C4-2B (cell line): ENCODE results near the gene PNPLA5.

ENCODE experiments used
- H3K27ac ChIP-seq: fragments of 450-650 bp; 2 replicates; pipeline ENCODE4 v1.5.1; 2017
- CTCF ChIP-seq: fragments of 450-650 bp; conservative IDR thresholded peaks from 2 replicates; pipeline ENCODE4 v1.5.1; 2017; ENCODE audit warnings: mild to moderate bottlenecking
- ZFX ChIP-seq: fragments of 450-650 bp; IDR thresholded peaks from 2 replicates; pipeline ENCODE4 v1.6.1; 2017

Gene PNPLA5

DNA sequence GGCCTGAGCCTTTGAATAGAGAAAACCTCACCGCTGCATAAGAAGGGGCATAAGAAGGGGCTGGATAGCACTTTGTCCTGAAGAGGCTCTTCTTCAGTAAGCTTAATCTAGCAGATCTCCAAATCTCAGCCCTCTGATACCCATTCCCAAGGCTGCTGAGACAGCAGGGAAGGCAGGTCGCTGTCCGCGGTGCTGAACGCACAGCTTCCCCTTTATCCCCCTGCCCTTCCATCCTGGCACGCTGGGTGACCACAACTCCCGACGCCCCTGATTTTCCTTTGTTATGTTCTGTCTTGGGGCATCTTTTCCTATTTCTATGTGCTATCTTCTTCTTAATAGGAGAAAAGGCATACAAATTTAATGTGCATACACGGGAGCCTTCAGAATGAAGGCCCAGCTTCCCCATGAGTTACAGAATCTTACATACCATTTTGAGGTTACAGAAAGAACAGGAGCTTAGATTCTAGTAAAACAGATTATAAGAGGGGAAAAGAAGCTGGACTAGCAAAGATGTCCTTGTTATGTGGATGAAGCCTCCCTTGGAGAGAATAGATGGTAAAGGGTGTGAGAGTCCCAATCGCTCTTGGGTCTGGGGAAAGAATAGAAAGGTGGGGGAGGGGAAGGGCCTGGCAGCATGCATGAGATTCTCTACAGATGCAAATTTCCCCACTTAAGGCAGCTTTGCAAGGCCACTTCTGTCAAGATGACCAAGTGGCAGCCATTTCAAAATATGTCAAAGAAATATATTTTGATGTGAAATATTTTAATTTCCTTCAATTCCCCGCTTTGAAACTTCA is 23.8 kb downstream of the PNPLA5 start:
- H3K27ac ChIP-seq, result no peak overlapping the region
- TF ChIP-seq CTCF, result no peak
- no peak for TF ChIP-seq ZFX

DNA sequence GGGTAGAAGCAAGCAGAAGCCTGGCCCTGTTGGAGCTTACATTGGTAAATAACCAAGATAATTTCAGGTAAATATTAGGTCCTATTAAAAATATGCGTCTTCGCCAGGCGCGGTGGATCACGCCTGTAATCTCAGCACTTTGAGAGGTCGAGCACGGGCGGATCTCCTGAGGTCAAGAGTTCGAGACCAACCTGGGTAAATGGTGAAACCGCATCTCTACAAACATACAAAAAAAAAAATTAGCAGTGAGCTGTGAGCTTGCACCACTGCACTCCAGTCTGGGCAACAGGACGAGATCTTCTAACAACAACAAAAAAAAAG is 29.0 kb downstream of the PNPLA5 start:
- TF ChIP-seq CTCF, result no peak
- no peak for TF ChIP-seq ZFX
- no peak overlapping the region for H3K27ac ChIP-seq

DNA sequence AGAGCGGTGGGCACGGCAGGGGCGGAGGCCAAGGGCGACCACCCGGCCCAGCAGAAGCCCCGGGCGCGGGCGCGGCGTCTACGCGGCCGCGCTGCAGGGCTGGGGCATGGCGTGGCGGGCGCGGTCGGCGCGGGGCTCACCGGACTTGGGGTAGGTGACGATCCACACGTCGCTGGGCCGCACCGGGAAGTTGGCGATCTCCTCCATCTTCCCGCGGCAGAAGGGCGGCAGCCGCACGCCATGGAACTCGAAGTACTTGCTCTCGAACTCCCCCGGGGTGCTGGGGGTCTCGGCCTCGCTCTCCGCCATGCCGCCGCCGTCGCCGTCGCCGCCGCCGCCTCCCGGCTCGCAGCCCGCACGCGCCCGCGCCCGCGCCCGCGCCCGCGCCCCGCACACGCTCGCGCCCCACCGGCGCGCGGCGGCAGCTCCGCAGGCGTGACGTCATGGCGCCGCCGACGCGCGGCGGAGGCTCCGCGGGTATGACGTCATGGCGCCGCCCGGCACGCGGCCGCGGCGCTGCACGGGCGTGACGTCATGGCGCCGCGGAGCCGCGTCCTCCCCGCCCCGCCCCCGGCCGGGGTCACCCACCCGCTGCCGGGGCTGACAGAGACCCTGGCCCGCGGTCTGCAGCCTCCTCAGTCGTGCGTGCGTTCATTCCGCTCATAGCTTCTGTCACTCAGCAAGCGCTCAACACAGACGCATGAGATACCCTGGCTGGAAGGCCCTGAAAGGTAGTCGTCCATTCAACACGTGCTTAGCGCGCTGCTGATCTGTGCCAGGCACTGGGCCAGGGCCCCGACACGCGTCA is 29.5 kb downstream of the PNPLA5 start, which contains the start of gene SULT4A1:
SULT4A1 (minus strand) TSS at position 440 of the 808 bp plus-strand sequence; CDS start at position 309, 131 bp downstream.
- no peak within 1 kb of the TSS for H3K27ac ChIP-seq
- no peak for TF ChIP-seq CTCF
- TF ChIP-seq ZFX, result no peak

DNA sequence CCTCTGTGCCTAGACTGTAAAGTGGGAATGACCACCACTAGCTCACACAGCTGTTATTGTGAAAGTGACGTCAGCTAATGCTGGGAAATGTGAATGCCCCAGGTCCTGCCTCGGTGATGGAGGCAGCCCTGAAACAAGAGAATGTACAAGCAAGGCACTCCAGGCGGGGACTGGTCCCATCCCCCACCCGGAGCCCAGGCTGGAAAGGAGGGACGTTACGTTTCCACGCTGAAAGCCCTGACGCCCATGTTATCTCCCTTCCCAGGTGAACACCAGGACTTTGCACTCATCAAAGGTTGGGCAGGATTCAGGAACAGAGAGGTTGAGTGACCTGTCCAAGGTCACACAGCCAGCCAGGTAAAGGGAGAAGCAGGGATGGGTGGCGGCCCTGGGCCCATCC is 30.3 kb downstream of the PNPLA5 start:
- TF ChIP-seq ZFX, result no peak
- no peak overlapping the region for H3K27ac ChIP-seq

- H3K27ac ChIP-seq, result no peak overlapping the region
- TF ChIP-seq ZFX (no peak), CTCF (no peak)
Measured at GRCh38 chr22:43860831-43861230, 31.0 kb downstream of the PNPLA5 start.

- H3K27ac ChIP-seq, result no peak overlapping the region
- TF ChIP-seq CTCF, result no peak
- TF ChIP-seq ZFX, result no peak
Measured at GRCh38 chr22:43860126-43860525, 31.7 kb downstream of the PNPLA5 start.

- TF ChIP-seq CTCF (no peak), ZFX (no peak)
- H3K27ac ChIP-seq, result no peak overlapping the region
Measured at GRCh38 chr22:43859621-43860020, 32.2 kb downstream of the PNPLA5 start.
